ENCODE measurements around the gene MYOF. TPM values are rescaled to one million over a fixed set of nuclear protein-coding genes. Genes with fewer than 3 reads are reported as not detected.

MYOF gene
- polyA plus RNA-seq, 3 donors = 9.7 to 29.1 (median 14.5) TPM

GRCh38 chr10:93369588-93370164, 112.5 kb downstream of the MYOF start:
- no CpG with 5 or more reads among the region's 6 CpGs for WGBS (ENCODE audit: insufficient coverage)

DNA sequence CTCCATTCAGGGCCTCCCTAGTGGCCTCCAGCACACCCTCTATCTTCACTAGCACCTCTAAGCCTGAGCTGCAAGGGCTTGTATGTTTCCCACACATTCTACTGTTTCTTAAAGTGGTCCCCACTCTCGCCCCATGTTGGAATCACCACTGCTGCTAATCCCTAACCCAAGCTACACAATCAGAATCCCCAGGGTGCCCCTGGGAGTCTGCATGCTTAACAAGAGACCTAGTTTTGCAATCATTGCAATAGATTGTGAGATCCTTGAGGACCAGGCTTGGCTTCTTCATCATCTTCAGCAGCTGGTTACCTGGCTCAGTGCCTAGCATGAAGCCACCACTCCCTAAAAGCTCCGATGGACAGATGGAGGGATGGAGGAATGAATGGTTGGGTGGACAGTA, 113.9 kb downstream of the MYOF start:
- Histone ChIP-seq H3K4me2 (replicated peaks; ENCODE audit: extremely low read depth, low read length, poor library complexity, severe bottlenecking) (no peak overlapping the region), H3K36me3 (replicated peaks in 1 of 2; ENCODE audit: control insufficient read depth in 1 of 2, insufficient read depth in 2 of 2, low read length in 2 of 2) (peaks cover 45 to 77% of the 10 kb centered on the region in 2 donors), H3K4me1 (ENCODE audit: control insufficient read depth in 1 of 2, insufficient read depth in 2 of 2, low read length in 2 of 2) (peaks cover 24 to 28% of the 10 kb centered on the region in 2 donors), H3K27ac (ENCODE audit: low read depth in 1 of 2, low read length in 2 of 2) (no peak overlapping the region), H3K27me3 (ENCODE audit: control insufficient read depth in 2 of 2, insufficient read depth in 2 of 2, low read length in 2 of 2) (no peaks in the 10 kb centered on the region), H4K20me1 (ENCODE audit: insufficient read depth, low read length) (no peaks in the 10 kb centered on the region), H3K4me3 (replicated peaks in 1 of 3; ENCODE audit: low read depth in 2 of 3, low read length in 3 of 3) (no peak overlapping the region), H3K79me2 (ENCODE audit: insufficient read depth, low read length) (peaks cover 4% of the 10 kb centered on the region), H3K9ac (ENCODE audit: insufficient read depth, low read length, poor library complexity, severe bottlenecking) (no peak overlapping the region), H2AFZ (ENCODE audit: insufficient read depth, low read depth, low read length, poor library complexity, severe bottlenecking) (no peak overlapping the region), H3K9me3 (replicated peaks in 1 of 2; ENCODE audit: control insufficient read depth in 1 of 2, insufficient read depth in 1 of 2, low read length in 2 of 2) (no peaks in the 10 kb centered on the region)
- intact Hi-C loops (cut with micrococcal nuclease) = no loop called here
- Mint-ChIP-seq H3K4me3 (no peak overlapping the region), H3K27me3 (ENCODE audit: low read depth in 3 of 3) (peaks cover 0 to 6% (median 0%) of the 10 kb centered on the region in 3 donors), H3K9me3 (no peaks in the 10 kb centered on the region), H3K36me3 (peaks cover 67 to 71% of the 10 kb centered on the region in 2 donors), H3K27ac (no peak overlapping the region), H3K4me1 (peaks cover 29% of the 10 kb centered on the region)
- DNase-seq = no peak
- no CpG with 5 or more reads among the region's 2 CpGs for WGBS (ENCODE audit: insufficient coverage)
- no peak for TF ChIP-seq CTCF (IDR thresholded peaks at IDR 0.05)

More at GRCh38 chr10:93369588-93370164, 112.5 kb downstream of the MYOF start:
- no peaks in the 10 kb centered on the region for H3K27me3 ChIP-seq (ENCODE audit: control insufficient read depth in 2 of 2, insufficient read depth in 2 of 2, low read length in 2 of 2)
- peaks cover 12 to 14% of the 10 kb centered on the region in 2 donors for H3K4me1 ChIP-seq (ENCODE audit: control insufficient read depth in 1 of 2, insufficient read depth in 2 of 2, low read length in 2 of 2)
- no peak overlapping the region for H3K4me2 ChIP-seq (replicated peaks; ENCODE audit: extremely low read depth, low read length, poor library complexity, severe bottlenecking)
- Mint-ChIP-seq H3K9me3 (no peaks in the 10 kb centered on the region), H3K27ac (no peak overlapping the region), H3K4me1 (peaks cover 14% of the 10 kb centered on the region), H3K27me3 (ENCODE audit: low read depth in 3 of 3) (peaks cover 0 to 6% (median 0%) of the 10 kb centered on the region in 3 donors), H3K36me3 (peaks cover 80 to 84% of the 10 kb centered on the region in 2 donors), H3K4me3 (no peak overlapping the region)
- H3K4me3 ChIP-seq (replicated peaks in 1 of 3; ENCODE audit: low read depth in 2 of 3, low read length in 3 of 3) = no peak overlapping the region
- DNase-seq = no peak
- no peaks in the 10 kb centered on the region for H4K20me1 ChIP-seq (ENCODE audit: insufficient read depth, low read length)
- no peaks in the 10 kb centered on the region for H3K9me3 ChIP-seq (replicated peaks in 1 of 2; ENCODE audit: control insufficient read depth in 1 of 2, insufficient read depth in 1 of 2, low read length in 2 of 2)
- no peak overlapping the region for H2AFZ ChIP-seq (ENCODE audit: insufficient read depth, low read depth, low read length, poor library complexity, severe bottlenecking)
- H3K79me2 ChIP-seq (ENCODE audit: insufficient read depth, low read length) = no peaks in the 10 kb centered on the region
- H3K36me3 ChIP-seq (replicated peaks in 1 of 2; ENCODE audit: control insufficient read depth in 1 of 2, insufficient read depth in 2 of 2, low read length in 2 of 2) = peaks cover 57 to 92% of the 10 kb centered on the region in 2 donors
- no peak for TF ChIP-seq CTCF (IDR thresholded peaks at IDR 0.05)
- H3K27ac ChIP-seq (ENCODE audit: low read depth in 1 of 2, low read length in 2 of 2) = no peak overlapping the region
- H3K9ac ChIP-seq (ENCODE audit: insufficient read depth, low read length, poor library complexity, severe bottlenecking) = no peak overlapping the region
- intact Hi-C loops (cut with micrococcal nuclease) = loop anchor here in 1 of 2 donors (10.0 kb wide), 1 partner anchor 305 kb away; no protein-coding TSS in a partner anchor
